Measurements from ENCODE around the gene TMOD3. TPM values are rescaled to one million over a fixed set of nuclear protein-coding genes. Genes with fewer than 3 reads are reported as not detected.

TMOD3 gene
- total and polyA plus RNA-seq, 2 experiments from 2014 or later: 26.1 to 29.9 TPM

DNA sequence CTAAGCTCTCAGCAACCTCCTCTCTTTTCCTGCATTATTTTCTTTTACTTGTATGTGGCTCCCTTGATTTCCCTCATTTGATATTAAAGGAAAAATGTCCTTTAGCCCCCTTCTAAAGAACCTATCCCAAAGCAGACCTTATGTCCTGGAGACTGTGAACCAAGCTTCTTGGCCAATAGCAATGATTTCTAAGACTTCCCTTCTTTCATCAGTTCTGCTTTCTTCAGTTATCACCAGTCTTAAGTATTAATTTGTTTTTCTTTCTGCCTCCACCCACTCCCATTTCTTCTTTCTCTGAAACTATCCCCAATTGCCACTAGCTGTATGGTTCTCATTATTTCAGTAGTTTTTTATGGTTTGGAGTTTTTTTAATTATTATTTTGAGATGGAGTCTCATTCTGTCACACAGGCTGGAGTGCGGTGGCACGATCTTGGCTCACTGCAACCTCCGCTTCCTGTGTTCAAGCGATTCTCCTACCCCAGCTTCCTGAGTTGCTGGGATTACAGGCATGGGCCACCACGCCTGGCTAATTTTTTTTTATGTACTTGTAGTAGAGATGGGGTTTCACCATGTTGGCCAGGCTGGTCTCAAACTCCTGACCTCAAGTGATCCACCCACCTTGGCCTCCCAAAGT, 12.1 kb downstream of the TMOD3 start (continued):
- TF ChIP-seq, protein P1, sequence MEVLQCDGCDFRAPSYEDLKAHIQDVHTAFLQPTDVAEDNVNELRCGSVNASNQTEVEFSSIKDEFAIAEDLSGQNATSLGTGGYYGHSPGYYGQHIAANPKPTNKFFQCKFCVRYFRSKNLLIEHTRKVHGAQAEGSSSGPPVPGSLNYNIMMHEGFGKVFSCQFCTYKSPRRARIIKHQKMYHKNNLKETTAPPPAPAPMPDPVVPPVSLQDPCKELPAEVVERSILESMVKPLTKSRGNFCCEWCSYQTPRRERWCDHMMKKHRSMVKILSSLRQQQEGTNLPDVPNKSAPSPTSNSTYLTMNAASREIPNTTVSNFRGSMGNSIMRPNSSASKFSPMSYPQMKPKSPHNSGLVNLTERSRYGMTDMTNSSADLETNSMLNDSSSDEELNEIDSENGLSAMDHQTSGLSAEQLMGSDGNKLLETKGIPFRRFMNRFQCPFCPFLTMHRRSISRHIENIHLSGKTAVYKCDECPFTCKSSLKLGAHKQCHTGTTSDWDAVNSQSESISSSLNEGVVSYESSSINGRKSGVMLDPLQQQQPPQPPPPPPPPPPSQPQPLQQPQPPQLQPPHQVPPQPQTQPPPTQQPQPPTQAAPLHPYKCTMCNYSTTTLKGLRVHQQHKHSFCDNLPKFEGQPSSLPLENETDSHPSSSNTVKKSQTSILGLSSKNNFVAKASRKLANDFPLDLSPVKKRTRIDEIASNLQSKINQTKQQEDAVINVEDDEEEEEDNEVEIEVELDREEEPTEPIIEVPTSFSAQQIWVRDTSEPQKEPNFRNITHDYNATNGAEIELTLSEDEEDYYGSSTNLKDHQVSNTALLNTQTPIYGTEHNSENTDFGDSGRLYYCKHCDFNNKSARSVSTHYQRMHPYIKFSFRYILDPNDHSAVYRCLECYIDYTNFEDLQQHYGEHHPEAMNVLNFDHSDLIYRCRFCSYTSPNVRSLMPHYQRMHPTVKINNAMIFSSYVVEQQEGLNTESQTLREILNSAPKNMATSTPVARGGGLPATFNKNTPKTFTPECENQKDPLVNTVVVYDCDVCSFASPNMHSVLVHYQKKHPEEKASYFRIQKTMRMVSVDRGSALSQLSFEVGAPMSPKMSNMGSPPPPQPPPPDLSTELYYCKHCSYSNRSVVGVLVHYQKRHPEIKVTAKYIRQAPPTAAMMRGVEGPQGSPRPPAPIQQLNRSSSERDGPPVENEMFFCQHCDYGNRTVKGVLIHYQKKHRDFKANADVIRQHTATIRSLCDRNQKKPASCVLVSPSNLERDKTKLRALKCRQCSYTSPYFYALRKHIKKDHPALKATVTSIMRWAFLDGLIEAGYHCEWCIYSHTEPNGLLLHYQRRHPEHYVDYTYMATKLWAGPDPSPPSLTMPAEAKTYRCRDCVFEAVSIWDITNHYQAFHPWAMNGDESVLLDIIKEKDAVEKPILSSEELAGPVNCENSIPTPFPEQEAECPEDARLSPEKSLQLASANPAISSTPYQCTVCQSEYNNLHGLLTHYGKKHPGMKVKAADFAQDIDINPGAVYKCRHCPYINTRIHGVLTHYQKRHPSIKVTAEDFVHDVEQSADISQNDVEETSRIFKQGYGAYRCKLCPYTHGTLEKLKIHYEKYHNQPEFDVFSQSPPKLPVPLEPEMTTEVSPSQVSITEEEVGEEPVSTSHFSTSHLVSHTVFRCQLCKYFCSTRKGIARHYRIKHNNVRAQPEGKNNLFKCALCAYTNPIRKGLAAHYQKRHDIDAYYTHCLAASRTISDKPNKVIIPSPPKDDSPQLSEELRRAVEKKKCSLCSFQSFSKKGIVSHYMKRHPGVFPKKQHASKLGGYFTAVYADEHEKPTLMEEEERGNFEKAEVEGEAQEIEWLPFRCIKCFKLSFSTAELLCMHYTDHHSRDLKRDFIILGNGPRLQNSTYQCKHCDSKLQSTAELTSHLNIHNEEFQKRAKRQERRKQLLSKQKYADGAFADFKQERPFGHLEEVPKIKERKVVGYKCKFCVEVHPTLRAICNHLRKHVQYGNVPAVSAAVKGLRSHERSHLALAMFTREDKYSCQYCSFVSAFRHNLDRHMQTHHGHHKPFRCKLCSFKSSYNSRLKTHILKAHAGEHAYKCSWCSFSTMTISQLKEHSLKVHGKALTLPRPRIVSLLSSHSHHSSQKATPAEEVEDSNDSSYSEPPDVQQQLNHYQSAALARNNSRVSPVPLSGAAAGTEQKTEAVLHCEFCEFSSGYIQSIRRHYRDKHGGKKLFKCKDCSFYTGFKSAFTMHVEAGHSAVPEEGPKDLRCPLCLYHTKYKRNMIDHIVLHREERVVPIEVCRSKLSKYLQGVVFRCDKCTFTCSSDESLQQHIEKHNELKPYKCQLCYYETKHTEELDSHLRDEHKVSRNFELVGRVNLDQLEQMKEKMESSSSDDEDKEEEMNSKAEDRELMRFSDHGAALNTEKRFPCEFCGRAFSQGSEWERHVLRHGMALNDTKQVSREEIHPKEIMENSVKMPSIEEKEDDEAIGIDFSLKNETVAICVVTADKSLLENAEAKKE (CRISPR knock-in tag; IDR thresholded peaks at IDR 0.05): no peak
- TF ChIP-seq, protein P2, sequence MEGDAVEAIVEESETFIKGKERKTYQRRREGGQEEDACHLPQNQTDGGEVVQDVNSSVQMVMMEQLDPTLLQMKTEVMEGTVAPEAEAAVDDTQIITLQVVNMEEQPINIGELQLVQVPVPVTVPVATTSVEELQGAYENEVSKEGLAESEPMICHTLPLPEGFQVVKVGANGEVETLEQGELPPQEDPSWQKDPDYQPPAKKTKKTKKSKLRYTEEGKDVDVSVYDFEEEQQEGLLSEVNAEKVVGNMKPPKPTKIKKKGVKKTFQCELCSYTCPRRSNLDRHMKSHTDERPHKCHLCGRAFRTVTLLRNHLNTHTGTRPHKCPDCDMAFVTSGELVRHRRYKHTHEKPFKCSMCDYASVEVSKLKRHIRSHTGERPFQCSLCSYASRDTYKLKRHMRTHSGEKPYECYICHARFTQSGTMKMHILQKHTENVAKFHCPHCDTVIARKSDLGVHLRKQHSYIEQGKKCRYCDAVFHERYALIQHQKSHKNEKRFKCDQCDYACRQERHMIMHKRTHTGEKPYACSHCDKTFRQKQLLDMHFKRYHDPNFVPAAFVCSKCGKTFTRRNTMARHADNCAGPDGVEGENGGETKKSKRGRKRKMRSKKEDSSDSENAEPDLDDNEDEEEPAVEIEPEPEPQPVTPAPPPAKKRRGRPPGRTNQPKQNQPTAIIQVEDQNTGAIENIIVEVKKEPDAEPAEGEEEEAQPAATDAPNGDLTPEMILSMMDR (conservative IDR thresholded peaks at IDR 0.05; ENCODE audit: low read depth in 2 of 2): no peak
- no peak for TF ChIP-seq POLR2AphosphoS5 (IDR thresholded peaks at IDR 0.05; ENCODE audit: low read depth)
- no peak for TF ChIP-seq JUNB (IDR thresholded peaks at IDR 0.05; ENCODE audit: unreplicated experiment)

DNA sequence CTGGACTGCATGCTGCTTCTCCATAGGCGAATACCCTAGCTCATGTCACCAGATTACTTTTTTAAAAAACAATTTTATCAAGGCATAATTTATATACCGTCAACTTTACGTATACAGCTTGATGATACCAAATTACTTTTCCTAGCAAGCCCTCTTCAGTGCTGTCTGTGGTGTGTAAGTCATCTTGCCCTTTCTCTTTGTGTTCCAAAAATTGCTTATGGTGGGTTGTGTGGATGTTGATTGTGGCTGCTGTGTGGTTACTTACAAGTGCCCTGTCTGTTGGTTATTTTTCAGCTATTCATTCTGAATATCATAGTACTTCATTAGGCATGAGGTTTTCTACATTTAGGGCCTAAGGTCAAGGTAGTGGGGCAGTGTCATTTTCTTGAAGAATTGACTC, 12.8 kb downstream of the TMOD3 start:
- H3K36me3 Mint-ChIP-seq (ENCODE audit: low read depth): no peaks in the 10 kb centered on the region
- H3K4me1 ChIP-seq (ENCODE audit: insufficient read depth): peaks cover 54% of the 10 kb centered on the region
- no peak overlapping the region for H3K4me3 Mint-ChIP-seq
- peaks cover 65% of the 10 kb centered on the region for H3K4me1 Mint-ChIP-seq
- H3K27ac Mint-ChIP-seq: no peak overlapping the region
- no peak overlapping the region for H3K27ac ChIP-seq (ENCODE audit: low read depth)
- no peak overlapping the region for H2AFZ ChIP-seq
- ATAC-seq (no peak), DNase-seq (ENCODE audit: low spot score) (no peak)
- H3K4me2 ChIP-seq: no peak overlapping the region
- H3K9me2 ChIP-seq (ENCODE audit: insufficient read depth): no peaks in the 10 kb centered on the region
- no peaks in the 10 kb centered on the region for H3K9me3 Mint-ChIP-seq
- peaks cover 92% of the 10 kb centered on the region for H3K79me2 ChIP-seq (replicated peaks; ENCODE audit: insufficient read depth)
- peaks cover 25% of the 10 kb centered on the region for H4K20me1 ChIP-seq (replicated peaks; ENCODE audit: insufficient read depth)
- no peaks in the 10 kb centered on the region for H3F3A ChIP-seq (replicated peaks; ENCODE audit: low read depth)
- no peak overlapping the region for H3K4me3 ChIP-seq
- H3K27me3 Mint-ChIP-seq (ENCODE audit: insufficient read depth, low read depth, poor library complexity): peaks cover 2% of the 10 kb centered on the region
- H3K27me3 ChIP-seq (ENCODE audit: insufficient read depth): no peaks in the 10 kb centered on the region
- H3K36me3 ChIP-seq (ENCODE audit: insufficient read depth): no peaks in the 10 kb centered on the region
- TF ChIP-seq CREB1 (CRISPR knock-in tag; IDR thresholded peaks at IDR 0.05; ENCODE audit: low read depth): no peak
- no peak for TF ChIP-seq EZH2phosphoT487 (IDR thresholded peaks at IDR 0.05; ENCODE audit: unreplicated experiment)
- no peak for TF ChIP-seq NANOG (IDR thresholded peaks at IDR 0.05; ENCODE audit: borderline replicate concordance)
- no peak for TF ChIP-seq STAT1 (IDR thresholded peaks at IDR 0.05; ENCODE audit: unreplicated experiment)
- TF ChIP-seq, protein P1 (CRISPR knock-in tag; IDR thresholded peaks at IDR 0.05): no peak

Measured in GM23338 (cell line).